Measurements from ENCODE around the gene RBM7.

GRCh38 chr11:114430290-114430689 lies 29.8 kb downstream of the RBM7 start:
- TF ChIP-seq CTCF (IDR thresholded peaks at IDR 0.05): no peak
- TF ChIP-seq EP300 (IDR thresholded peaks at IDR 0.05): no peak
- no peak for TF ChIP-seq POLR2A (IDR thresholded peaks at IDR 0.05)
